Lung (tissue), 16 donors: ENCODE data around the gene EDNRB. TPM values are rescaled to one million over a fixed set of nuclear protein-coding genes. Genes with fewer than 3 reads are reported as not detected.

Experiments used
- ATAC-seq: fragments of 200-7000 bp; cut with Tn5 transposase; one replicate; pipeline ENCODE4 v1.9.1; 2020; ENCODE audit warnings: moderate number of reproducible peaks; ENCODE audit not compliant: insufficient read depth, low FRiP score
- DNase-seq, 3 donors: peaks; one replicate each; pipeline ENCODE4 v3.0.0-alpha.2; 2013 to 2017
- H3K27ac ChIP-seq, 2 donors: one replicate each; pipeline ENCODE4 v1.5.1; 2013; ENCODE audit warnings: mild to moderate bottlenecking in 2 of 2, moderate library complexity in 2 of 2, control low read depth in 1 of 2, inconsistent platforms in 1 of 2, low read depth in 1 of 2, low read length in 1 of 2
- H3K27me3 ChIP-seq, 3 donors: one replicate each; pipeline ENCODE4 v1.5.1; 2013; ENCODE audit warnings: low read length in 2 of 3; ENCODE audit not compliant: control insufficient read depth in 3 of 3, insufficient read depth in 3 of 3
- H3K36me3 ChIP-seq, 4 donors: one replicate each; pipeline ENCODE4 v1.5.1; 2013; ENCODE audit warnings: low read length in 4 of 4, mild to moderate bottlenecking in 1 of 4, moderate library complexity in 1 of 4; ENCODE audit not compliant: control insufficient read depth in 4 of 4, insufficient read depth in 4 of 4
- H3K4me1 ChIP-seq, 5 donors: one replicate each; pipeline ENCODE4 v1.5.1; 2013; ENCODE audit warnings: low read length in 5 of 5, mild to moderate bottlenecking in 2 of 5, moderate library complexity in 1 of 5; ENCODE audit not compliant: control insufficient read depth in 5 of 5, insufficient read depth in 5 of 5
- H3K4me3 ChIP-seq: one replicate; pipeline ENCODE4 v1.5.1; 2013; ENCODE audit warnings: mild to moderate bottlenecking, control low read depth, moderate library complexity
- H3K9ac ChIP-seq, 2 donors: one replicate each; pipeline ENCODE4 v1.5.1; 2013; ENCODE audit warnings: low read length in 2 of 2, control low read depth in 1 of 2; ENCODE audit not compliant: insufficient read depth in 1 of 2
- H3K9me3 ChIP-seq, 4 donors: one replicate each; pipeline ENCODE4 v1.5.1; 2013; ENCODE audit warnings: low read length in 3 of 4, mild to moderate bottlenecking in 1 of 4, moderate library complexity in 1 of 4; ENCODE audit not compliant: control insufficient read depth in 4 of 4, insufficient read depth in 3 of 4
- CTCF ChIP-seq: IDR thresholded peaks from 2 replicates; pipeline ENCODE4 v1.5.1; 2012; ENCODE audit warnings: mild to moderate bottlenecking; ENCODE audit errors: control extremely low read depth, extremely low read depth
- WGBS, 2 donors: extraction: QIAGEN DNeasy Blood & Tissue Kit; methylation state at CpG; one replicate each; pipeline ENCODE4 v1.1.7; 2013; 5-methylcytosine and 5-hydroxymethylcytosine counted together
- long read RNA-seq, 5 donors: transcript quantifications; one replicate each; lab custom pipeline, GENCODE V29; 2026
- polyA plus RNA-seq, 2 donors: library from polyadenylated mRNA; stranded (reverse); fragments of 200-250 nt; gene quantifications; one replicate each; pipeline ENCODE4 v1.2.1, GENCODE V29; 2013
- total RNA-seq, 2 donors: library from RNA; depleted of rRNA in 1 of 2; stranded (reverse); fragments of >200 nt in 1 of 2; gene quantifications; one replicate each; pipeline ENCODE4 v1.2.1, GENCODE V29; 2014 to 2021
- donor health status: control.
- donor health status: control.
- donor health status: Bipolar disorder and iron deficiency.
- donor health status: healthy.
- donor health status: DM: yes; HTN: yes; CAD: no.

The EDNRB gene
- 100 to 1,000 TPM in 1 of 2 donors, 10 to 100 TPM in 1; 63.0 to 155 TPM for total RNA-seq
- polyA plus RNA-seq: 10 to 100 TPM; 23.2 to 43.8 TPM
- long read RNA-seq, donor 1, full-length matches to known transcripts: 64 of 64 reads
- long read RNA-seq, donor 1, partial matches to known transcripts: 0 of 64 reads
- long read RNA-seq, donor 1, other reads (novel, unspliced or antisense): 0 of 64 reads
- long read RNA-seq, donor 2, full-length matches to known transcripts: 24 of 24 reads
- long read RNA-seq, donor 2, partial matches to known transcripts: 0 of 24 reads
- long read RNA-seq, donor 2, other reads (novel, unspliced or antisense): 0 of 24 reads
- long read RNA-seq, donor 3, full-length matches to known transcripts: 43 of 43 reads
- long read RNA-seq, donor 3, partial matches to known transcripts: 0 of 43 reads
- long read RNA-seq, donor 3, other reads (novel, unspliced or antisense): 0 of 43 reads
- long read RNA-seq, donor 4, full-length matches to known transcripts: 13 of 13 reads
- long read RNA-seq, donor 4, partial matches to known transcripts: 0 of 13 reads
- long read RNA-seq, donor 4, other reads (novel, unspliced or antisense): 0 of 13 reads
- long read RNA-seq, donor 5, full-length matches to known transcripts: 49 of 49 reads
- long read RNA-seq, donor 5, partial matches to known transcripts: 0 of 49 reads
- long read RNA-seq, donor 5, other reads (novel, unspliced or antisense): 0 of 49 reads

- Histone ChIP-seq H3K27ac (peak within 1 kb of the TSS; percentile 53 to 70), H3K36me3 (peaks cover 0 to 4% (median 0%) of the 10 kb centered on the region in 4 donors), H3K9me3 (no peaks in the 10 kb centered on the region), H3K27me3 (peaks cover 0 to 2% (median 0%) of the 10 kb centered on the region in 3 donors), H3K4me3 (peak within 1 kb of the TSS; percentile 72), H3K9ac (peak within 1 kb of the TSS; percentile 52 to 91), H3K4me1 (peaks cover 0 to 40% (median 6%) of the 10 kb centered on the region in 5 donors)
- WGBS, 2 donors: 2% methylated on average over 60 of the region's 60 CpGs
- DNase-seq: peak; percentile 79 to 86 (median 84)
- peak; percentile 67 for ATAC-seq
- no peak for TF ChIP-seq CTCF
Observed at GRCh38 chr13:77918391-77919245, at the start of gene EDNRB. Gene EDNRB (minus strand): TSS chr13:77918831. CDS start chr13:77918573, 258 bp downstream.

GRCh38 chr13:77966671-77967070 is 48.0 kb upstream of the EDNRB start:
- Histone ChIP-seq H3K36me3 (no peaks in the 10 kb centered on the region), H3K9ac (no peak overlapping the region), H3K27me3 (no peaks in the 10 kb centered on the region), H3K9me3 (no peaks in the 10 kb centered on the region), H3K27ac (no peak overlapping the region), H3K4me1 (no peaks in the 10 kb centered on the region), H3K4me3 (no peak overlapping the region)
- ATAC-seq: no peak
- TF ChIP-seq CTCF: no peak
- 83 to 91% methylated on average over 2 of the region's 2 CpGs for WGBS, 2 donors
- DNase-seq: peak in 1 of 3 donors; percentile 42

- no peaks in the 10 kb centered on the region for H3K36me3 ChIP-seq
- TF ChIP-seq CTCF: no peak
- no peak overlapping the region for H3K9ac ChIP-seq
- no peaks in the 10 kb centered on the region for H3K27me3 ChIP-seq
- no peaks in the 10 kb centered on the region for H3K4me1 ChIP-seq
- H3K27ac ChIP-seq: no peak overlapping the region
- H3K4me3 ChIP-seq: no peak overlapping the region
- DNase-seq: no peak
- peaks cover 0 to 7% (median 0%) of the 10 kb centered on the region in 4 donors for H3K9me3 ChIP-seq
- 92 to 97% methylated on average over 1 of the region's 1 CpG for WGBS, 2 donors
- ATAC-seq: no peak
Observed at GRCh38 chr13:77952737-77953136, 34.1 kb upstream of the EDNRB start.
